Thyroid gland (tissue), 4 donors: ENCODE data around the gene SIGLEC15.

ENCODE experiments used
- CTCF ChIP-seq, 6 experiments: fragments of 200-600 bp in 3 of 6; fragments of 450-650 bp in 3 of 6; sonication (generic) in 3 of 6; IDR thresholded peaks; one replicate each; pipeline ENCODE4 v1.5.1; 2016 to 2019; ENCODE audit warnings: antibody characterized with exemption in 6 of 6, mild to moderate bottlenecking in 2 of 6, inconsistent platforms in 1 of 6, moderate library complexity in 1 of 6
- POLR2A ChIP-seq, 2 donors: fragments of 450-650 bp; IDR thresholded peaks; one replicate each; pipeline ENCODE4 v1.6.1; 2017; ENCODE audit warnings: antibody characterized with exemption in 2 of 2, mild to moderate bottlenecking in 2 of 2, moderate library complexity in 1 of 2

GRCh38 chr18:45852631-45853030, 27.2 kb downstream of the SIGLEC15 start:
- TF ChIP-seq CTCF (IDR thresholded peaks at IDR 0.05) (no peak), POLR2A (IDR thresholded peaks at IDR 0.05) (no peak)
